Keratinocyte (primary cell): ENCODE results near the gene MADD. TPM values are rescaled to one million over a fixed set of nuclear protein-coding genes. Genes with fewer than 3 reads are reported as not detected.

Source experiments
- DNase-seq: peaks from one replicate; pipeline ENCODE4 v3.0.0-alpha.2; 2011; ENCODE audit warnings: low read depth, missing footprints, low spot score
- FAIRE-seq: peaks from 2 replicates; lab custom pipeline; 2011; peaks lifted over from hg19 to GRCh38; lab: Jason Lieb, UNC
- H2AFZ ChIP-seq: 2 replicates; pipeline ENCODE4 v1.6.0; 2012; ENCODE audit warnings: low read length, control low read depth, inconsistent platforms; ENCODE audit not compliant: control insufficient read depth
- H3K27ac ChIP-seq: 2 replicates; pipeline ENCODE4 v1.5.1; 2011; ENCODE audit warnings: low read length; ENCODE audit not compliant: control insufficient read depth, insufficient read depth
- H3K27me3 ChIP-seq: 3 replicates; pipeline ENCODE4 v1.6.0; 2011; ENCODE audit warnings: low read length; ENCODE audit not compliant: control insufficient read depth, insufficient read depth; ENCODE audit errors: extremely low read depth
- H3K36me3 ChIP-seq, 2 experiments: 2 replicates in 1 of 2; 3 replicates in 1 of 2; pipeline ENCODE4 v1.5.1; 2011; ENCODE audit warnings: low read length in 2 of 2, mild to moderate bottlenecking in 1 of 2; ENCODE audit not compliant: control insufficient read depth in 2 of 2, insufficient read depth in 2 of 2; ENCODE audit errors: extremely low read depth in 1 of 2
- H3K4me1 ChIP-seq: 3 replicates; pipeline ENCODE4 v1.5.1; 2011; ENCODE audit warnings: low read length; ENCODE audit not compliant: control insufficient read depth, insufficient read depth; ENCODE audit errors: extremely low read depth
- H3K4me2 ChIP-seq: 3 replicates; pipeline ENCODE4 v1.6.0; 2011; ENCODE audit warnings: low read depth, low read length; ENCODE audit not compliant: control insufficient read depth, insufficient read depth; ENCODE audit errors: extremely low read depth
- H3K4me3 ChIP-seq, 3 experiments: fragments of 200-600 bp in 1 of 3; sonication (generic) in 1 of 3; 2 replicates in 2 of 3; 3 replicates in 1 of 3; pipeline ENCODE4 v1.5.1; 2011 to 2016; ENCODE audit warnings: low read length in 3 of 3, mild to moderate bottlenecking in 3 of 3, control low read depth in 2 of 3, inconsistent platforms in 1 of 3, low read depth in 1 of 3, mixed read lengths in 1 of 3, mixed run types in 1 of 3, moderate library complexity in 1 of 3; ENCODE audit not compliant: control insufficient read depth in 2 of 3, insufficient read depth in 2 of 3; ENCODE audit errors: extremely low read depth in 1 of 3
- H3K79me2 ChIP-seq: 2 replicates; pipeline ENCODE4 v1.6.0; 2012; ENCODE audit warnings: low read length; ENCODE audit not compliant: control insufficient read depth, insufficient read depth
- H3K9ac ChIP-seq: 3 replicates; pipeline ENCODE4 v1.6.0; 2011; ENCODE audit warnings: low read length; ENCODE audit not compliant: control insufficient read depth, insufficient read depth; ENCODE audit errors: extremely low read depth
- H3K9me1 ChIP-seq: 3 replicates; pipeline ENCODE4 v1.6.0; 2011; ENCODE audit warnings: low read length; ENCODE audit not compliant: control insufficient read depth, insufficient read depth; ENCODE audit errors: extremely low read depth
- H3K9me3 ChIP-seq: 2 replicates; pipeline ENCODE4 v1.5.1; 2012; ENCODE audit warnings: low read depth, low read length; ENCODE audit not compliant: control insufficient read depth
- H4K20me1 ChIP-seq: 3 replicates; pipeline ENCODE4 v1.6.0; 2011; ENCODE audit warnings: low read length; ENCODE audit not compliant: control insufficient read depth, insufficient read depth; ENCODE audit errors: extremely low read depth
- CTCF ChIP-seq, 3 experiments: IDR thresholded peaks in 1 of 3; conservative IDR thresholded peaks in 1 of 3; optimal IDR thresholded peaks in 1 of 3; 2 replicates in 2 of 3; 3 replicates in 1 of 3; pipeline versions ENCODE3 to v1.5.1; 2011; ENCODE audit warnings: low read length in 3 of 3, mild to moderate bottlenecking in 3 of 3, moderate library complexity in 2 of 3, control low read depth in 1 of 3, inconsistent platforms in 1 of 3; ENCODE audit not compliant: insufficient read depth in 2 of 3; ENCODE audit errors: extremely low read depth in 1 of 3
- EZH2 ChIP-seq: IDR thresholded peaks from one replicate; pipeline ENCODE4 v1.6.1; 2012; ENCODE audit warnings: inconsistent platforms, mild to moderate bottlenecking, low read length, moderate library complexity
- dilution Hi-C: fragments of 300-500 bp; cut with MboI; formaldehyde crosslinking; loops from one replicate; pipeline ENCODE4 v1.7.0; 2020; ENCODE audit warnings: low sequenced_read_pairs; ENCODE audit not compliant: extremely low pct_ligation_motif_present
- polyA plus RNA-seq, 5 experiments: library from polyadenylated mRNA; depleted of rRNA in 3 of 5; stranded (reverse) in 3 of 5; stranded (forward) in 1 of 5; unstranded in 1 of 5; fragments of >200 nt; gene quantifications; 1 replicate in 1 of 5; 2 replicates in 3 of 5; 3 replicates in 1 of 5; pipeline versions ENCODE4 v1.2.1 to v1.2.3, GENCODE V29; 2011 to 2012; ENCODE audit warnings: missing spikeins in 2 of 5, low read depth in 1 of 5, low replicate concordance in 1 of 5

The MADD gene
- polyA plus RNA-seq, 1 donor (not counting 4 experiments of a cell fraction or from before 2014, with no cell fraction given): 11.9 TPM

GRCh38 chr11:47376107-47376524 is 106.2 kb downstream of the MADD start:
- no peaks in the 10 kb centered on the region for H3K27me3 ChIP-seq
- H3K9me3 ChIP-seq: no peaks in the 10 kb centered on the region
- H4K20me1 ChIP-seq: no peaks in the 10 kb centered on the region
- dilution Hi-C loops: no loop called here
- FAIRE-seq (no peak), DNase-seq (no peak)
- H3K4me3 ChIP-seq: no peak overlapping the region
- TF ChIP-seq CTCF (optimal IDR thresholded peaks at IDR 0.05 in 1 of 3, IDR thresholded peaks at IDR 0.05 in 1 of 3, conservative IDR thresholded peaks at IDR 0.05 in 1 of 3; ENCODE audit: extremely low read depth in 1 of 3, insufficient read depth in 2 of 3, low read length in 3 of 3) (no peak), EZH2 (no peak)
- H3K9me1 ChIP-seq: no peaks in the 10 kb centered on the region
- no peaks in the 10 kb centered on the region for H3K36me3 ChIP-seq
- H2AFZ ChIP-seq: no peak overlapping the region
- no peak overlapping the region for H3K9ac ChIP-seq
- peaks cover 6% of the 10 kb centered on the region for H3K4me1 ChIP-seq
- H3K79me2 ChIP-seq: no peaks in the 10 kb centered on the region
- no peak overlapping the region for H3K4me2 ChIP-seq
- H3K27ac ChIP-seq: no peak overlapping the region

- dilution Hi-C loops: no loop called here
- FAIRE-seq (no peak), DNase-seq (no peak)
- no peaks in the 10 kb centered on the region for H3K9me1 ChIP-seq
- peak overlapping the region; percentile 36 for H2AFZ ChIP-seq
- no peak overlapping the region for H3K4me3 ChIP-seq
- H3K79me2 ChIP-seq: no peaks in the 10 kb centered on the region
- no peak for TF ChIP-seq EZH2
- TF ChIP-seq CTCF (optimal IDR thresholded peaks at IDR 0.05 in 1 of 3, IDR thresholded peaks at IDR 0.05 in 1 of 3, conservative IDR thresholded peaks at IDR 0.05 in 1 of 3; ENCODE audit: extremely low read depth in 1 of 3, insufficient read depth in 2 of 3, low read length in 3 of 3): peak in 2 of 3 experiments; percentile 1 to 3
- no peaks in the 10 kb centered on the region for H3K36me3 ChIP-seq
- no peak overlapping the region for H3K9ac ChIP-seq
- H3K27me3 ChIP-seq: no peaks in the 10 kb centered on the region
- H3K9me3 ChIP-seq: no peaks in the 10 kb centered on the region
- H3K4me2 ChIP-seq: no peak overlapping the region
- H3K4me1 ChIP-seq: peaks cover 6% of the 10 kb centered on the region
- no peak overlapping the region for H3K27ac ChIP-seq
- H4K20me1 ChIP-seq: no peaks in the 10 kb centered on the region
These were observed 106.8 kb downstream of the MADD start for GRCh38 chr11:47376525-47377371.
